Adrenal gland (tissue), 12 donors: ENCODE results near the gene PLP2. TPM values are rescaled to one million over a fixed set of nuclear protein-coding genes. Genes with fewer than 3 reads are reported as not detected.

ENCODE experiments used
- DNase-seq, 7 donors: peaks; one replicate each; pipeline ENCODE4 v3.0.0-alpha.2; 2019 to 2020
- H3K27ac ChIP-seq, 5 donors: fragments of 200-600 bp; sonication (generic) in 4 of 5; 1 replicate in 3 of 5; 2 replicates in 2 of 5; pipeline versions ENCODE4 v1.5.1 to v1.8.0; 2016 to 2020; ENCODE audit warnings: mild to moderate bottlenecking in 1 of 5
- H3K27me3 ChIP-seq: fragments of 200-600 bp; 2 replicates; pipeline ENCODE4 v1.8.0; 2021
- H3K36me3 ChIP-seq, 2 donors: fragments of 200-600 bp; replicated peaks in 1 of 2; 1 replicate in 1 of 2; 2 replicates in 1 of 2; pipeline versions ENCODE4 v1.5.1 to v1.8.0; 2018 to 2022
- H3K4me1 ChIP-seq, 2 donors: fragments of 200-600 bp; replicated peaks in 1 of 2; 1 replicate in 1 of 2; 2 replicates in 1 of 2; pipeline versions ENCODE4 v1.5.1 to v1.8.0; 2018 to 2021
- H3K4me3 ChIP-seq, 4 donors: fragments of 200-600 bp; sonication (generic) in 3 of 4; one replicate each; pipeline ENCODE4 v1.5.1; 2016 to 2018
- H3K9me3 ChIP-seq, 3 donors: fragments of 200-600 bp; sonication (generic) in 1 of 3; replicated peaks in 1 of 3; 1 replicate in 2 of 3; 2 replicates in 1 of 3; pipeline versions ENCODE4 v1.5.1 to v1.8.0; 2016 to 2021
- CTCF ChIP-seq, 6 experiments: fragments of 450-650 bp in 4 of 6; fragments of 200-600 bp in 2 of 6; sonication (generic) in 1 of 6; IDR thresholded peaks; 1 replicate in 5 of 6; 2 replicates in 1 of 6; pipeline versions ENCODE4 v1.5.1 to v1.8.0; 2016 to 2021; ENCODE audit warnings: antibody characterized with exemption in 6 of 6, mild to moderate bottlenecking in 2 of 6, moderate library complexity in 1 of 6
- POLR2A ChIP-seq, 2 donors: fragments of 450-650 bp; IDR thresholded peaks; one replicate each; pipeline ENCODE4 v1.6.1; 2017; ENCODE audit warnings: antibody characterized with exemption in 2 of 2, mild to moderate bottlenecking in 2 of 2, moderate library complexity in 1 of 2
- WGBS, 4 donors: extraction: QIAGEN DNeasy Blood & Tissue Kit in 2 of 4; methylation state at CpG; one replicate each; pipeline versions ENCODE4 v1.1.5 to v1.1.7; 2013 to 2017; 5-methylcytosine and 5-hydroxymethylcytosine counted together
- intact Hi-C, 2 donors: fragments of 100-400 bp; cut with DNase I; formaldehyde crosslinking; loops; one replicate each; pipeline versions ENCODE4 v1.14.1 to v1.15.0; 2022 to 2023
- polyA plus RNA-seq, 3 donors: library from polyadenylated mRNA; stranded (reverse); fragments of 200-250 nt in 2 of 3; fragments of 350-450 nt in 1 of 3; fragmentation: Illumina TruSeq in 1 of 3; extraction: RNeasy Lipid Tissue Mini Kit (QIAGEN cat#74804) in 1 of 3; gene quantifications; one replicate each; pipeline ENCODE4 v1.2.3, GENCODE V29; 2013 to 2014
- total RNA-seq, 9 donors: library from RNA; depleted of rRNA in 4 of 9; stranded (reverse); fragments of >200 nt in 4 of 9; fragments of 120-200 nt in 1 of 9; fragmentation: NEBNext Ultra II Directional in 1 of 9; extraction: Animal tissue kit (Norgen Biotek cat#: 25700) in 1 of 9; gene quantifications; one replicate each; pipeline versions ENCODE4 v1.1.0 to v1.2.4, GENCODE V29; 2013 to 2023
- donor health status: healthy with polysubstance abuse.
- donor health status: Bipolar disorder and iron deficiency.
- donor health status: DM: yes; HTN: yes; CAD: no.
- donor health status: DM: no; HTN: no; CAD: no.
- donor health status: DM: no; HTN: no; CAD: no.
- donor health status: DM: yes; HTN: yes; CAD: no.

The PLP2 gene
- total and polyA plus RNA-seq, 12 donors: 52.1 to 724 (median 177) TPM

DNA sequence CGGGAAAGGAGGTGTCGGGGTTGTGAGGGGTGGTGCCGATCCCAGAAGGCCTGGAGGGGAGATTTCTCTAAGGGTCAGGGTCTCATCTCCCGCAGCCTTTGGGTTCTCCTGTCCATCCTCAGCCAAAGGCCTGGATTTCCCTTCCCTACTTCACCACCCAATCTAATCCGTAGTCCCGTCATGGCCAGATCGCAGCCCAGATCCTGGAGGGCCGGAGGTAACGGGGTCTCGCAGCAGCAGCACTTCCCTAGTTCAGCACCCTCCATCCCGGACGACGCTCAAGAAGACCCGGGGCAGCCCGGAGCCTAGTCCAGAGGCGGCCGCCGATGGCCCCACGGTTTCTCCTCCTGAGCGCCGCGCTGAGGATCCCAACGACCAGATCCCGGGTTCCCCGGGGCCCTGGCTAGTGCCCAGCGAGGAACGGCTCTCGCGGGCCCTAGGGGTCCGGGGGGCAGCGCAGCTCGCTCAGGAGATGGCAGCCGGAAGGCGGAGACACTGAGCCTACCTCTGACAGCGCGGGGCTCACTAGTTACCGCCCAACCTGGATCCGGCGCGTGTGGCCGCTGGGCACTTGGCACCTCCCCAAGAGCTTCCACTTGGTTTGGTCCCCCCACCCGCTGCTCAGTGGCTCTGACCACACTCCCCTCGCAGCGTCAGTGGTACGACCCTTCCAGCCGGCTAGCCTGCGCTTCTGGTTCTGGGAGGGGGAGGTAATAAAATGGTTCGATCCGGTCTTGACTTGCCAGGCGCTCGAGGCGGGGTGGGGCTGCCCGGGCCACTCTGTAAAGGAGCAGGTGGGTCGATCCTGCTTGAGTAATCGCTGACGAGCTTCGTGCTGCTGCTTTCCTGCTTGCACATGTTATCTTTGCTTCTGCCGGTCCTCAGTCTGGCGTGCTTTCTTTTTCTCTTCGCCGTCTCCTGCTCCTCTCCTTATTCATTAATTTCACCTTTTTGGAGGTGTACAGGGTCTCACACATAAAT lies 5.5 kb upstream of the PLP2 start:
- Histone ChIP-seq H3K4me1 (peaks cover 6% of the 10 kb centered on the region in 2 donors), H3K9me3 (no peaks in the 10 kb centered on the region), H3K36me3 (no peaks in the 10 kb centered on the region), H3K27ac (peak overlapping the region; percentile 86 to 92 (median 90)), H3K4me3 (peak overlapping the region in 2 of 4 donors; percentile 8 to 38), H3K27me3 (no peaks in the 10 kb centered on the region)
- WGBS, 4 donors: 12 to 64% (median 28%) methylated on average over 7 to 61 of the region's 61 CpGs
- peak; percentile 84 to 95 (median 91) for DNase-seq
- peak in 4 of 6 experiments; percentile 17 to 37 (median 20) for TF ChIP-seq CTCF (IDR thresholded peaks at IDR 0.05)
- TF ChIP-seq POLR2A (IDR thresholded peaks at IDR 0.05): peak in 1 of 2 donors; percentile 48
- intact Hi-C loops: no loop called here

- H3K27ac ChIP-seq: peak overlapping the region; percentile 86 to 92 (median 90)
- H3K36me3 ChIP-seq: no peaks in the 10 kb centered on the region
- TF ChIP-seq CTCF (IDR thresholded peaks at IDR 0.05) (no peak), POLR2A (IDR thresholded peaks at IDR 0.05) (peak in 1 of 2 donors; percentile 53)
- intact Hi-C loops: no loop called here
- H3K9me3 ChIP-seq: no peaks in the 10 kb centered on the region
- no peaks in the 10 kb centered on the region for H3K27me3 ChIP-seq
- H3K4me1 ChIP-seq: peaks cover 6% of the 10 kb centered on the region in 2 donors
- H3K4me3 ChIP-seq: peak overlapping the region in 1 of 4 donors; percentile 38
- DNase-seq: peak; percentile 50 to 78 (median 72)
- WGBS, 4 donors: 2 to 52% (median 24%) methylated on average over 13 to 35 of the region's 35 CpGs
These were observed 4.6 kb upstream of the PLP2 start for GRCh38 chrX:49166914-49167739.

DNA sequence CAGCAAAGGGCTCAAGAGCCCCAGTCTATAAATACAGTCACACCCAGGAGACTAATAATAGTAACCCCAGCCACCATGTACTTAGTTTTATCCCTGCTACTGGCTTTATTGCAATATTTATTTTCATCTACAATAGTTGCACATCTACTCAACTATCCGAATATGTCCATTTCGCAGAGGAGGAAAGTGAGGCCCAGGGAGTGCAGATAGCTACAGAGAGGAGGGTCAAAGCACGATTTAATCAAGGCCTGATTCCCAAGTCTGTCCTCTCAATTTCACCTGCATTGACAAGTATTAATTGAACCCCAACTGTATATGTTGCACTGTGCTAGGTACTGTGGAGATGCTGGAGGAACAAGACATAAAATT lies 4.0 kb upstream of the PLP2 start:
- intact Hi-C loops: no loop called here
- TF ChIP-seq CTCF (IDR thresholded peaks at IDR 0.05) (no peak), POLR2A (IDR thresholded peaks at IDR 0.05) (no peak)
- H3K9me3 ChIP-seq: no peaks in the 10 kb centered on the region
- WGBS, 4 donors: 52 to 71% (median 63%) methylated on average over 3 of the region's 3 CpGs
- H3K27ac ChIP-seq: peak overlapping the region; percentile 86 to 92 (median 90)
- peak overlapping the region in 1 of 4 donors; percentile 38 for H3K4me3 ChIP-seq
- H3K27me3 ChIP-seq: no peaks in the 10 kb centered on the region
- peaks cover 6 to 7% of the 10 kb centered on the region in 2 donors for H3K4me1 ChIP-seq
- no peaks in the 10 kb centered on the region for H3K36me3 ChIP-seq
- no peak for DNase-seq
